Hematopoietic multipotent progenitor cell (in vitro differentiated cells): ENCODE results near the gene TLR8. TPM values are rescaled to one million over a fixed set of nuclear protein-coding genes. Genes with fewer than 3 reads are reported as not detected.
"Not testable (repeated sequence)": the region's sequence is repeated elsewhere in the genome, so short reads cannot be mapped to it uniquely, and the experiment has no call there.

Experiments
- DNase-seq, 3 donors: peaks; one replicate each; pipeline ENCODE4 v3.0.0-alpha.2; 2011 to 2015; ENCODE audit warnings: low read depth in 2 of 3, low spot score in 2 of 3
- total RNA-seq: library from RNA; depleted of rRNA; stranded (reverse); fragments of >200 nt; gene quantifications from one replicate; pipeline ENCODE4 v1.2.3, GENCODE V29; 2012

Gene TLR8
- total RNA-seq, 1 donor: 0.27 TPM

GRCh38 chrX:12944452-12944851, 38.0 kb downstream of the TLR8 start:
- DNase-seq: not testable (repeated sequence)

GRCh38 chrX:12945494-12945893, 39.1 kb downstream of the TLR8 start:
- DNase-seq: no peak

GRCh38 chrX:12946406-12946805, 40.0 kb downstream of the TLR8 start:
- DNase-seq: no peak

- DNase-seq: peak; percentile 55 to 79 (median 66)
These were observed 40.6 kb downstream of the TLR8 start for GRCh38 chrX:12946838-12947544.

GRCh38 chrX:12947545-12948235, 41.3 kb downstream of the TLR8 start:
- no peak for DNase-seq

- DNase-seq: no peak
These were observed 42.1 kb downstream of the TLR8 start for GRCh38 chrX:12948495-12948894.

- no peak for DNase-seq
These were observed 42.9 kb downstream of the TLR8 start for GRCh38 chrX:12949205-12949926.

GRCh38 chrX:12949927-12950656, 43.7 kb downstream of the TLR8 start:
- peak; percentile 75 to 79 (median 76) for DNase-seq

GRCh38 chrX:12950851-12951594, 44.6 kb downstream of the TLR8 start:
- DNase-seq: peak in 2 of 3 donors; percentile 59 to 69

- no peak for DNase-seq
These were observed 45.2 kb downstream of the TLR8 start for GRCh38 chrX:12951595-12951975.

- DNase-seq: no peak
These were observed 47.0 kb downstream of the TLR8 start for GRCh38 chrX:12953420-12953819.

- DNase-seq: no peak
These were observed 48.0 kb downstream of the TLR8 start for GRCh38 chrX:12954376-12954775.

GRCh38 chrX:12954981-12955380, 48.6 kb downstream of the TLR8 start:
- DNase-seq: peak in 1 of 3 donors; percentile 29

- peak in 2 of 3 donors; percentile 83 to 93 for DNase-seq
These were observed 49.7 kb downstream of the TLR8 start for GRCh38 chrX:12955882-12956703.

- peak in 2 of 3 donors; percentile 69 to 80 for DNase-seq
These were observed 50.5 kb downstream of the TLR8 start for GRCh38 chrX:12956704-12957534.

GRCh38 chrX:12958059-12958458, 51.6 kb downstream of the TLR8 start:
- DNase-seq: no peak

- DNase-seq: no peak
These were observed 52.0 kb downstream of the TLR8 start for GRCh38 chrX:12958461-12958860.

GRCh38 chrX:12961196-12961718, 54.8 kb downstream of the TLR8 start:
- no peak for DNase-seq
